C4-2B (cell line): ENCODE measurements around the gene PRRC2B.

ENCODE experiments used
- ZFX ChIP-seq: fragments of 450-650 bp; IDR thresholded peaks from 2 replicates; pipeline ENCODE4 v1.6.1; 2017
- TF ChIP-seq, protein P1 (sequence below): fragments of 450-650 bp; conservative IDR thresholded peaks from 2 replicates; pipeline ENCODE4 v1.5.1; 2017; ENCODE audit warnings: mild to moderate bottlenecking

DNA sequence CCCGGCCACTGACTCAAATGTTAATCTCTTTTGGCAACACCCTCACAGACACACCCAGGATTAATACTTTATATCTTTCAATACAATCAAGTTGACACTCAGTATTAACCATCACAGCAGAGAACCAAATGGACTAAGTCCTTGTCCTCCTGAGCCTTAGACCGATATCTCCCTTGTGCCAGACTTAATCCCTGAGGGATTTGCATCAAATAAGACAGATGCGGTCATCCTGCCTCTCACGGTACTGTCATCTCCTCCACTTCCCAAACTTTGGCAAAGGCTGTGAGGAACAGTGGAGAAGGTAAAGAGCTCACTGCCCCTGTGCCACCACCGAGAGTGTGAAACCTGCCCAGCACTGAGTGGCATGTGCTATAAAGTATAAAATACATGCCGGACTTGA lies 6.5 kb upstream of the PRRC2B start:
- TF ChIP-seq, protein P1, sequence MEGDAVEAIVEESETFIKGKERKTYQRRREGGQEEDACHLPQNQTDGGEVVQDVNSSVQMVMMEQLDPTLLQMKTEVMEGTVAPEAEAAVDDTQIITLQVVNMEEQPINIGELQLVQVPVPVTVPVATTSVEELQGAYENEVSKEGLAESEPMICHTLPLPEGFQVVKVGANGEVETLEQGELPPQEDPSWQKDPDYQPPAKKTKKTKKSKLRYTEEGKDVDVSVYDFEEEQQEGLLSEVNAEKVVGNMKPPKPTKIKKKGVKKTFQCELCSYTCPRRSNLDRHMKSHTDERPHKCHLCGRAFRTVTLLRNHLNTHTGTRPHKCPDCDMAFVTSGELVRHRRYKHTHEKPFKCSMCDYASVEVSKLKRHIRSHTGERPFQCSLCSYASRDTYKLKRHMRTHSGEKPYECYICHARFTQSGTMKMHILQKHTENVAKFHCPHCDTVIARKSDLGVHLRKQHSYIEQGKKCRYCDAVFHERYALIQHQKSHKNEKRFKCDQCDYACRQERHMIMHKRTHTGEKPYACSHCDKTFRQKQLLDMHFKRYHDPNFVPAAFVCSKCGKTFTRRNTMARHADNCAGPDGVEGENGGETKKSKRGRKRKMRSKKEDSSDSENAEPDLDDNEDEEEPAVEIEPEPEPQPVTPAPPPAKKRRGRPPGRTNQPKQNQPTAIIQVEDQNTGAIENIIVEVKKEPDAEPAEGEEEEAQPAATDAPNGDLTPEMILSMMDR = no peak
- no peak for TF ChIP-seq ZFX
